Activated B cell treated with CpG ODN at 0.5 μM for 24 hours (primary cell): ENCODE data around the gene CD200R1. TPM values are rescaled to one million over a fixed set of nuclear protein-coding genes. Genes with fewer than 3 reads are reported as not detected.

Experiments
- ATAC-seq: fragments of 200-7000 bp; cut with Tn5 transposase; one replicate; pipeline ENCODE4 v1.10.0; 2021; ENCODE audit warnings: low read depth, mild to moderate bottlenecking, moderate library complexity
- CTCF ChIA-PET: fragments of 350-600 bp; sonication (Branson Sonifier 250); formaldehyde crosslinking; loops from one replicate; lab custom pipeline; 2021; ENCODE audit warnings: antibody characterized with exemption; lab: Charles Lee
- POLR2A ChIA-PET: fragments of 350-600 bp; sonication (Branson Sonifier 250); formaldehyde crosslinking; loops from one replicate; lab custom pipeline; 2021; ENCODE audit warnings: antibody characterized with exemption; lab: Charles Lee
- DNase-seq: peaks from one replicate; pipeline ENCODE4 v3.0.0; 2022
- H3K27ac Mint-ChIP-seq: one replicate; pipeline ENCODE4 v1.8.0; 2020; ENCODE audit warnings: mixed read lengths
- H3K27me3 Mint-ChIP-seq: one replicate; pipeline ENCODE4 v1.8.0; 2021; ENCODE audit warnings: mixed read lengths
- H3K36me3 Mint-ChIP-seq: one replicate; pipeline ENCODE4 v1.8.0; 2021; ENCODE audit warnings: low read depth, mixed read lengths
- H3K4me1 Mint-ChIP-seq: one replicate; pipeline ENCODE4 v1.8.0; 2021; ENCODE audit warnings: mixed read lengths
- H3K4me3 Mint-ChIP-seq: one replicate; pipeline ENCODE4 v1.8.0; 2020; ENCODE audit warnings: mild to moderate bottlenecking, mixed read lengths
- H3K9me3 Mint-ChIP-seq: one replicate; pipeline ENCODE4 v1.8.0; 2020; ENCODE audit warnings: mixed read lengths
- CTCF ChIP-seq: fragments of 200-600 bp; IDR thresholded peaks from one replicate; pipeline ENCODE4 v1.8.0; 2022; ENCODE audit warnings: antibody characterized with exemption, mild to moderate bottlenecking
- intact Hi-C: fragments of 100-400 bp; cut with micrococcal nuclease; formaldehyde crosslinking; loops from one replicate; pipeline ENCODE4 v1.15.1; 2024
- total RNA-seq: library from RNA; stranded (reverse); gene quantifications from 2 replicates; pipeline ENCODE4 v1.2.3, GENCODE V29; 2022

The CD200R1 gene
- total RNA-seq, 1 donor from 2014 or later, result 3.3 TPM

- H3K4me1 Mint-ChIP-seq, result peaks cover 11% of the 10 kb centered on the region
- H3K36me3 Mint-ChIP-seq, result peaks cover 88% of the 10 kb centered on the region
- H3K4me3 Mint-ChIP-seq, result no peak overlapping the region
- TF ChIP-seq CTCF, result no peak
- ATAC-seq (no peak), DNase-seq (no peak)
- H3K9me3 Mint-ChIP-seq, result no peaks in the 10 kb centered on the region
- intact Hi-C loops, result no loop called here
- no peaks in the 10 kb centered on the region for H3K27me3 Mint-ChIP-seq
- ChIA-PET CTCF (interaction anchor here (1.2 kb wide), 2 partner anchors 267 to 360 kb away, joined by 3 to 5 read pairs; no protein-coding TSS in a partner anchor), POLR2A (interaction anchor here (0.6 to 0.8 kb wide), 3 partner anchors 11 to 18 kb away, joined by 3 read pairs; a partner anchor contains a TSS)
- no peak overlapping the region for H3K27ac Mint-ChIP-seq
Observed at GRCh38 chr3:113002037-113002436, 27.1 kb upstream of the CD200R1 start.

GRCh38 chr3:113000691-113001090, 25.8 kb upstream of the CD200R1 start:
- Mint-ChIP-seq H3K4me3 (no peak overlapping the region), H3K36me3 (peaks cover 79% of the 10 kb centered on the region)
- no peak for DNase-seq

GRCh38 chr3:112995800-112996199, 20.9 kb upstream of the CD200R1 start:
- ChIA-PET POLR2A (interaction anchor here (0.5 to 0.6 kb wide), 2 partner anchors 17 to 1316 kb away, joined by 4 to 5 read pairs; no protein-coding TSS in a partner anchor), CTCF (interaction anchor here (1.2 kb wide), 1 partner anchor 354 kb away, joined by 3 read pairs; no protein-coding TSS in a partner anchor)
- ATAC-seq (no peak), DNase-seq (no peak)
- Mint-ChIP-seq H3K4me3 (no peak overlapping the region), H3K27me3 (no peaks in the 10 kb centered on the region), H3K9me3 (no peaks in the 10 kb centered on the region), H3K36me3 (peaks cover 47% of the 10 kb centered on the region), H3K27ac (no peak overlapping the region), H3K4me1 (peaks cover 28% of the 10 kb centered on the region)
- intact Hi-C loops, result loop anchor here (10.0 kb wide), 1 partner anchor 881 kb away; no protein-coding TSS in a partner anchor
- TF ChIP-seq CTCF, result no peak

More at GRCh38 chr3:113000691-113001090, 25.8 kb upstream of the CD200R1 start:
- POLR2A ChIA-PET, result interaction anchor here (0.6 to 1.1 kb wide), 2 partner anchors 19 to 960 kb away, joined by 4 to 7 read pairs; a partner anchor contains a TSS
- Mint-ChIP-seq H3K27me3 (no peaks in the 10 kb centered on the region), H3K9me3 (no peaks in the 10 kb centered on the region), H3K4me1 (peaks cover 11% of the 10 kb centered on the region), H3K27ac (peak overlapping the region; percentile 24)
- no peak for ATAC-seq
- no peak for TF ChIP-seq CTCF
- intact Hi-C loops, result no loop called here
- CTCF ChIA-PET, result interaction anchor here (0.6 to 1.5 kb wide), 4 partner anchors 9 to 358 kb away, joined by 3 to 5 read pairs (median 3); partner anchors contain the start of gene GTPBP8

GRCh38 chr3:112990672-112991602, 16.0 kb upstream of the CD200R1 start, which contains the start of gene GTPBP8:
Gene GTPBP8, plus strand, starts transcription at chr3:112990984. Its CDS starts 16 bp downstream, at chr3:112991000.
- peaks cover 27% of the 10 kb centered on the region for H3K4me1 Mint-ChIP-seq

More at GRCh38 chr3:112990672-112991602, 16.0 kb upstream of the CD200R1 start, which contains the start of gene GTPBP8:
- peaks cover 12% of the 10 kb centered on the region for H3K36me3 Mint-ChIP-seq
- H3K9me3 Mint-ChIP-seq, result no peaks in the 10 kb centered on the region
- peak within 1 kb of the TSS; percentile 92 for H3K27ac Mint-ChIP-seq
- DNase-seq (peak; percentile 79), ATAC-seq (peak; percentile 86)
- CTCF ChIA-PET, result interaction anchor here (1.2 to 3.7 kb wide), 7 partner anchors 10 to 257 kb away, joined by 3 to 17 read pairs (median 4); a partner anchor contains a TSS
- TF ChIP-seq CTCF, result no peak
- POLR2A ChIA-PET, result interaction anchor here (0.5 to 2.5 kb wide), 18 partner anchors 9 to 429 kb away, joined by 3 to 47 read pairs (median 4); partner anchors contain the start of genes ATG3 and SLC35A5
- H3K27me3 Mint-ChIP-seq, result no peaks in the 10 kb centered on the region
- peak within 1 kb of the TSS; percentile 92 for H3K4me3 Mint-ChIP-seq
- intact Hi-C loops, result loop anchor here (1.0 to 10.0 kb wide), 7 partner anchors 9 to 876 kb away; partner anchors contain the start of gene SLC35A5
